ENCODE data around the gene KIF26B. TPM values are rescaled to one million over a fixed set of nuclear protein-coding genes. Genes with fewer than 3 reads are reported as not detected.

KIF26B gene
- total RNA-seq, 2 experiments from 2014 or later, result not detected

DNA sequence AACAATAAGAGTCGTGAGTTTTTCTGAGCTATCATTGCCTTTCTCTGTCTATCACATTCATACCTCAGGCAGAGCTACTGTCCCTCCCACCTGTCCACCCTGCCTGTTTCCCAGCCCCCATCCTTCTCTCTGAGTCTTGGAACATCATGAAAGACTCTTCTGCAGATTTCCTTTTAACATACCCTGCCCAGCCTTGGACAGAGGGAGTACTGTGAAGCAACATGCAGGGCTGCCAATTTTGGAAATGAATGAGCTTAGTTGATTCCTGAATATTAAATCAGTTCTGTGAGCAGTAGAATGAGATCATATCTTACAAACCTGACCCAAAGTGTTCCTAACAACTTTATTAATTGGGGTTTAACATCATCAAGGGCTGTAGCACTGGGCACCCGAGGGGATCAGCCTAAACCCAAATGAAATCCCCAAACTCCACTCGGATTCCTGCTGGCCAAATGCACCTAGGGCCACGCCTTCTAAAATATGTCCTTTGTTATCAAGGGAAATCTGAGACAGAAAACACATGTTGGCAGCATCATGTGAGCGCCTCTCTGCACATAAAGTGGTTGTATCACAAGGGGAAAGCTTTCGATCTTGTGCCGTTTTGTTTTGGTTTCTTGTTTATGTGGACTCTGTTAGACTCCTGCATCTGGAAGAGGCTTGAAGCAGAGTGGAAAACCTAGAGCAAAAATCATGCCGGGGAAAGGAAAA, 357.6 kb downstream of the KIF26B start:
- H3K79me2 ChIP-seq (ENCODE audit: insufficient read depth, low read depth, low read length), result no peaks in the 10 kb centered on the region
- BruUV-seq (replicated peaks), result no TSS peak
- H3K4me3 ChIP-seq (ENCODE audit: low read depth, low read length, poor library complexity, severe bottlenecking), result no peak overlapping the region
- no peak overlapping the region for H2AFZ ChIP-seq (ENCODE audit: low read length)
- H3K9me2 ChIP-seq (ENCODE audit: insufficient read depth, low read length), result no peaks in the 10 kb centered on the region
- ChIA-PET POLR2A (interaction anchor here (0.9 to 1.6 kb wide), 3 partner anchors 10 to 11 kb away, joined by 3 to 8 read pairs (median 4); no protein-coding TSS in a partner anchor), CTCF (ENCODE audit: unreplicated experiment) (no interaction called here)
- no peaks in the 10 kb centered on the region for H3K36me3 ChIP-seq (ENCODE audit: insufficient read depth, low read length)
- no peaks in the 10 kb centered on the region for H4K20me1 ChIP-seq (ENCODE audit: insufficient read depth, low read length)
- TF ChIP-seq, protein P1, sequence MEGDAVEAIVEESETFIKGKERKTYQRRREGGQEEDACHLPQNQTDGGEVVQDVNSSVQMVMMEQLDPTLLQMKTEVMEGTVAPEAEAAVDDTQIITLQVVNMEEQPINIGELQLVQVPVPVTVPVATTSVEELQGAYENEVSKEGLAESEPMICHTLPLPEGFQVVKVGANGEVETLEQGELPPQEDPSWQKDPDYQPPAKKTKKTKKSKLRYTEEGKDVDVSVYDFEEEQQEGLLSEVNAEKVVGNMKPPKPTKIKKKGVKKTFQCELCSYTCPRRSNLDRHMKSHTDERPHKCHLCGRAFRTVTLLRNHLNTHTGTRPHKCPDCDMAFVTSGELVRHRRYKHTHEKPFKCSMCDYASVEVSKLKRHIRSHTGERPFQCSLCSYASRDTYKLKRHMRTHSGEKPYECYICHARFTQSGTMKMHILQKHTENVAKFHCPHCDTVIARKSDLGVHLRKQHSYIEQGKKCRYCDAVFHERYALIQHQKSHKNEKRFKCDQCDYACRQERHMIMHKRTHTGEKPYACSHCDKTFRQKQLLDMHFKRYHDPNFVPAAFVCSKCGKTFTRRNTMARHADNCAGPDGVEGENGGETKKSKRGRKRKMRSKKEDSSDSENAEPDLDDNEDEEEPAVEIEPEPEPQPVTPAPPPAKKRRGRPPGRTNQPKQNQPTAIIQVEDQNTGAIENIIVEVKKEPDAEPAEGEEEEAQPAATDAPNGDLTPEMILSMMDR (conservative IDR thresholded peaks at IDR 0.05; ENCODE audit: low read length), result no peak
- no peak for TF ChIP-seq EZH2phosphoT487 (IDR thresholded peaks at IDR 0.05; ENCODE audit: borderline replicate concordance, low read depth, low read length)
- H3K27ac ChIP-seq (ENCODE audit: low read depth, low read length, poor library complexity, severe bottlenecking), result no peak overlapping the region
- no peaks in the 10 kb centered on the region for H3K9me3 ChIP-seq (ENCODE audit: low read length)
- H3K4me2 ChIP-seq (ENCODE audit: low read length), result no peak overlapping the region
- no peaks in the 10 kb centered on the region for H3K4me1 ChIP-seq (ENCODE audit: insufficient read depth, low read length, poor library complexity, severe bottlenecking)
- intact Hi-C loops (cut with micrococcal nuclease; ENCODE audit: unreplicated experiment), result loop anchor here (10.0 kb wide), 1 partner anchor 492 kb away; no protein-coding TSS in a partner anchor
- DNase-seq (ENCODE audit: low spot score), result no peak

DNA sequence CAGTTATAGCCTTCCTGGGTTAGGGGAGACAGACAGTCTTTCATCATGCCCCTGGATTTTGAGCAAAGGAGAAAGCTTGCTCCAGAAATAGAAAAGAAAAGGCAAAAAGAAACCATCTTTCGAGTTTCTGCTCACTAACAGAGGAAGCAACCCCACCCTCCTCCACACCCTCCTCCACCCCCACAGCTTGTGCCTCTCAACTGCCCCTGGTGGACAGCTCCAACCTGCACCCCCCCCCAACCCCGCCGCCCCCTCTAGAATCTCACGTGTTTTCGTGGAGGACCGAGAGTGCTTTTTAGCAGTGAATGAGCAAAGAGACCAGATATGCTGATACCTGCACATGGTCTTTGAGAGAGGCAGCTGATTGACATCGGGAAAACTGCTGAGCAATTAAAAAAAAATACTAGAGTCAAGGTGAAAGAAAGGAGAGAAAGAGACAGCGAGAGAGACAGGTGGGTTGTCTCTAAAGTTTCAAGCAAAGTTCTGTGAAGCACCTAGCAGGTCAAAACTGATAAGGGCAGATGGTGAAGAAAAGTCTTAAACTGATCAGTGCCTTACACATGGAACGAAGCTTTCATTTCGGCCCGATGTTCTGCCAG, 358.3 kb downstream of the KIF26B start:
- H3K4me3 ChIP-seq (ENCODE audit: low read depth, low read length, poor library complexity, severe bottlenecking), result no peak overlapping the region
- ChIA-PET CTCF (ENCODE audit: unreplicated experiment) (no interaction called here), POLR2A (interaction anchor here (0.9 to 1.2 kb wide), 2 partner anchors 11 kb away, joined by 3 to 4 read pairs; no protein-coding TSS in a partner anchor)
- no peaks in the 10 kb centered on the region for H3K79me2 ChIP-seq (ENCODE audit: insufficient read depth, low read depth, low read length)
- no peaks in the 10 kb centered on the region for H3K9me3 ChIP-seq (ENCODE audit: low read length)
- H3K36me3 ChIP-seq (ENCODE audit: insufficient read depth, low read length), result no peaks in the 10 kb centered on the region
- no peak overlapping the region for H3K4me2 ChIP-seq (ENCODE audit: low read length)
- no peaks in the 10 kb centered on the region for H4K20me1 ChIP-seq (ENCODE audit: insufficient read depth, low read length)
- no peaks in the 10 kb centered on the region for H3K4me1 ChIP-seq (ENCODE audit: insufficient read depth, low read length, poor library complexity, severe bottlenecking)
- H3K27ac ChIP-seq (ENCODE audit: low read depth, low read length, poor library complexity, severe bottlenecking), result no peak overlapping the region
- no peaks in the 10 kb centered on the region for H3K9me2 ChIP-seq (ENCODE audit: insufficient read depth, low read length)
- H2AFZ ChIP-seq (ENCODE audit: low read length), result no peak overlapping the region
- DNase-seq (ENCODE audit: low spot score), result no peak
- no TSS peak for BruUV-seq (replicated peaks)
- TF ChIP-seq EZH2phosphoT487 (IDR thresholded peaks at IDR 0.05; ENCODE audit: borderline replicate concordance, low read depth, low read length), result no peak
- TF ChIP-seq, protein P1 (conservative IDR thresholded peaks at IDR 0.05; ENCODE audit: low read length), result no peak
- intact Hi-C loops (cut with micrococcal nuclease; ENCODE audit: unreplicated experiment), result loop anchor here (10.0 kb wide), 1 partner anchor 492 kb away; no protein-coding TSS in a partner anchor

Data from OCI-LY7 (cell line).